ENCODE measurements around the gene THPO.

THPO gene

GRCh38 chr3:184353546-184353941 is 24.5 kb downstream of the THPO start:
- no peak overlapping the region for H3K4me3 ChIP-seq (ENCODE audit: low read depth, low read length)
- TF ChIP-seq CTCF (IDR thresholded peaks at IDR 0.05; ENCODE audit: low read depth, low read length) = no peak

- TF ChIP-seq CTCF (IDR thresholded peaks at IDR 0.05; ENCODE audit: low read depth, low read length) = no peak
- H3K4me3 ChIP-seq (ENCODE audit: low read depth, low read length) = no peak overlapping the region
Measured at GRCh38 chr3:184352897-184353545, 25.0 kb downstream of the THPO start.

GRCh38 chr3:184352149-184352785 is 25.7 kb downstream of the THPO start:
- H3K4me3 ChIP-seq (ENCODE audit: low read depth, low read length) = no peak overlapping the region
- no peak for TF ChIP-seq CTCF (IDR thresholded peaks at IDR 0.05; ENCODE audit: low read depth, low read length)

- TF ChIP-seq CTCF (IDR thresholded peaks at IDR 0.05; ENCODE audit: low read depth, low read length) = no peak
- H3K4me3 ChIP-seq (ENCODE audit: low read depth, low read length) = no peak overlapping the region
Measured at GRCh38 chr3:184351511-184352148, 26.4 kb downstream of the THPO start.

- TF ChIP-seq CTCF (IDR thresholded peaks at IDR 0.05; ENCODE audit: low read depth, low read length) = no peak
- no peak overlapping the region for H3K4me3 ChIP-seq (ENCODE audit: low read depth, low read length)
Measured at GRCh38 chr3:184350618-184351017, 27.4 kb downstream of the THPO start.

- H3K4me3 ChIP-seq (ENCODE audit: low read depth, low read length) = no peak overlapping the region
- no peak for TF ChIP-seq CTCF (IDR thresholded peaks at IDR 0.05; ENCODE audit: low read depth, low read length)
Measured at GRCh38 chr3:184349563-184350470, 28.2 kb downstream of the THPO start.
